Fibroblast of villous mesenchyme (primary cell): ENCODE data around the gene HAX1. TPM values are rescaled to one million over a fixed set of nuclear protein-coding genes. Genes with fewer than 3 reads are reported as not detected.
A peak's percentile ranks its signal among the peaks of the same experiment; 100 is the strongest.

Experiments used
- DNase-seq: peaks from one replicate; pipeline ENCODE4 v3.0.0-alpha.2; 2010; ENCODE audit warnings: low read depth
- H3K4me3 ChIP-seq: 2 replicates; pipeline ENCODE4 v1.5.1; 2011; ENCODE audit warnings: low read depth, mild to moderate bottlenecking, low read length
- CTCF ChIP-seq: IDR thresholded peaks from 2 replicates; pipeline ENCODE4 v1.5.1; 2012; ENCODE audit warnings: low read depth, mild to moderate bottlenecking, low read length; ENCODE audit not compliant: insufficient read depth
- small RNA-seq: library from RNA; depleted of rRNA; stranded (forward); fragments of <200 nt; gene quantifications from one replicate; pipeline ENCODE3, GENCODE V24; 2012
- total RNA-seq: library from RNA; depleted of rRNA; stranded (reverse); fragments of >200 nt; gene quantifications from 2 replicates; pipeline ENCODE4 v1.2.3, GENCODE V29; 2012

The HAX1 gene
- total RNA-seq, 1 donor: 165 TPM

GRCh38 chr1:154323493-154323892 is 51.1 kb downstream of the HAX1 start:
- no peak overlapping the region for H3K4me3 ChIP-seq
- no peak for DNase-seq
- no peak for TF ChIP-seq CTCF

GRCh38 chr1:154324241-154324640 is 51.8 kb downstream of the HAX1 start:
- TF ChIP-seq CTCF: no peak
- no peak for DNase-seq
- H3K4me3 ChIP-seq: no peak overlapping the region

- H3K4me3 ChIP-seq: peak within 1 kb of the TSS; percentile 89
- TF ChIP-seq CTCF: peak; percentile 98
- peak; percentile 71 for DNase-seq
These were observed 52.5 kb downstream of the HAX1 start, which contains the start of gene ATP8B2 for GRCh38 chr1:154324669-154325582. TSS of gene ATP8B2 (plus strand) at chr1:154325525. CDS start at chr1:154328142, 2,617 bp downstream.

Small RNAs within 50 kb of the gene (small RNA-seq; reads per million reads assigned to genes)
- gene RF00273 (not detected), gene RNU6-121P (not detected), gene RNU6-239P (not detected), gene SNORA58B (not detected)

Other genes starting within 250 kb of the HAX1 start
- gene NUP210L, start 117.6 kb upstream of the HAX1 start, total RNA-seq: under 0.01 TPM in 1 of 2 replicates, not detected in the other
- 333 and 503 TPM in 2 replicates for gene TPM3, start 80.5 kb upstream of the HAX1 start, total RNA-seq
- not detected in 2 replicates for gene CFAP141, start 66.3 kb upstream of the HAX1 start, total RNA-seq
- 79.6 and 126 TPM in 2 replicates for gene UBAP2L, start 51.7 kb upstream of the HAX1 start, total RNA-seq
- not detected in 2 replicates for gene AQP10, start 48.5 kb downstream of the HAX1 start, total RNA-seq
- gene ATP8B2, start 52.9 kb downstream of the HAX1 start, total RNA-seq: 107 and 155 TPM in 2 replicates
- gene IL6R, start 132.7 kb downstream of the HAX1 start, total RNA-seq: 11.6 and 30.2 TPM in 2 replicates
- gene TDRD10, start 229.6 kb downstream of the HAX1 start, total RNA-seq: not detected in 2 replicates
- not detected in 2 replicates for gene SHE, start 229.8 kb downstream of the HAX1 start, total RNA-seq